Thoracic aorta (tissue), 2 donors: ENCODE data around the gene ESR2. TPM values are rescaled to one million over a fixed set of nuclear protein-coding genes. Genes with fewer than 3 reads are reported as not detected.
"Not testable (repeated sequence)": the region's sequence is repeated elsewhere in the genome, so short reads cannot be mapped to it uniquely, and the experiment has no call there.

Experiments used
- ATAC-seq: fragments of 150-250 bp; one replicate; pipeline ENCODE4 v1.8.0; 2017; ENCODE audit warnings: low read depth; ENCODE audit not compliant: insufficient number of reproducible peaks, low FRiP score
- DNase-seq: peaks from one replicate; pipeline ENCODE4 v3.0.0-alpha.2; 2020; ENCODE audit warnings: low spot score
- H3K27ac ChIP-seq, 2 donors: fragments of 200-600 bp; sonication (generic); 1 replicate in 1 of 2; 2 replicates in 1 of 2; pipeline ENCODE4 v1.5.1; 2016; ENCODE audit warnings: mild to moderate bottlenecking in 2 of 2, moderate library complexity in 2 of 2
- H3K27me3 ChIP-seq: fragments of 200-600 bp; sonication (generic); replicated peaks from 2 replicates; pipeline ENCODE4 v1.6.0; 2016; ENCODE audit warnings: mild to moderate bottlenecking; ENCODE audit not compliant: insufficient read depth
- H3K36me3 ChIP-seq: fragments of 200-600 bp; sonication (generic); one replicate; pipeline ENCODE4 v1.5.1; 2016
- H3K4me1 ChIP-seq, 2 donors: fragments of 200-600 bp; sonication (generic); 1 replicate in 1 of 2; 2 replicates in 1 of 2; pipeline versions ENCODE4 v1.5.1 to v1.6.0; 2016; ENCODE audit warnings: low read depth in 2 of 2, mild to moderate bottlenecking in 1 of 2; ENCODE audit not compliant: control insufficient read depth in 1 of 2
- H3K4me3 ChIP-seq: fragments of 200-600 bp; sonication (generic); 2 replicates; pipeline ENCODE4 v1.5.1; 2016; ENCODE audit warnings: mild to moderate bottlenecking
- H3K9me3 ChIP-seq: fragments of 200-600 bp; sonication (generic); 2 replicates; pipeline ENCODE4 v1.5.1; 2016
- total RNA-seq, 2 donors: library from RNA; depleted of rRNA; stranded (reverse); fragments of >200 nt; gene quantifications; one replicate each; pipeline versions ENCODE4 v1.1.0 to v1.2.3, GENCODE V29; 2016
- TF ChIP-seq, protein P1 (sequence below): fragments of 200-600 bp; sonication (generic); IDR thresholded peaks from one replicate; pipeline ENCODE4 v1.5.1; 2019; ENCODE audit warnings: antibody characterized with exemption

The ESR2 gene
- total RNA-seq, 2 donors from 2014 or later: 0.27 to 0.71 TPM

DNA sequence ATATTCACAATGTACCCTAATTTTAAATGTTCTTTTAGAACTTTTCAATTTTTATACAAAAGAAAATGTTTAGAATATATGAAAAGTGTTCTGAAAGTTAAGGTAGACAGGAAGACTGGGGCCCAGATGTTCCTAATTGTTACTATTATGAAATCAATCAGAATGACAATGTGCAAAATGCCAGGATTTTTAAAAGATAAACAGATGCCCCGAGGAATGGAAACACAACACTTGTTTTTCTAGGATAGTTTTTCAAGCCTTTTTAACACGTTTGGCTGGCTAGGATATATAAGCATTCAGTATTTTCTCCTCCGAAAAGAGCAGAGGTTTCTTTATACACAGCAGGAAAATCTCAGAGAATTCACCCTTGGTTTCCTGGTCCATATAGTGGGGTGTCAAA lies 106.8 kb downstream of the ESR2 start:
- Histone ChIP-seq H3K4me1 (no peaks in the 10 kb centered on the region), H3K4me3 (no peak overlapping the region), H3K36me3 (peaks cover 15% of the 10 kb centered on the region), H3K27ac (no peak overlapping the region), H3K27me3 (no peaks in the 10 kb centered on the region), H3K9me3 (no peaks in the 10 kb centered on the region)
- TF ChIP-seq, protein P1, sequence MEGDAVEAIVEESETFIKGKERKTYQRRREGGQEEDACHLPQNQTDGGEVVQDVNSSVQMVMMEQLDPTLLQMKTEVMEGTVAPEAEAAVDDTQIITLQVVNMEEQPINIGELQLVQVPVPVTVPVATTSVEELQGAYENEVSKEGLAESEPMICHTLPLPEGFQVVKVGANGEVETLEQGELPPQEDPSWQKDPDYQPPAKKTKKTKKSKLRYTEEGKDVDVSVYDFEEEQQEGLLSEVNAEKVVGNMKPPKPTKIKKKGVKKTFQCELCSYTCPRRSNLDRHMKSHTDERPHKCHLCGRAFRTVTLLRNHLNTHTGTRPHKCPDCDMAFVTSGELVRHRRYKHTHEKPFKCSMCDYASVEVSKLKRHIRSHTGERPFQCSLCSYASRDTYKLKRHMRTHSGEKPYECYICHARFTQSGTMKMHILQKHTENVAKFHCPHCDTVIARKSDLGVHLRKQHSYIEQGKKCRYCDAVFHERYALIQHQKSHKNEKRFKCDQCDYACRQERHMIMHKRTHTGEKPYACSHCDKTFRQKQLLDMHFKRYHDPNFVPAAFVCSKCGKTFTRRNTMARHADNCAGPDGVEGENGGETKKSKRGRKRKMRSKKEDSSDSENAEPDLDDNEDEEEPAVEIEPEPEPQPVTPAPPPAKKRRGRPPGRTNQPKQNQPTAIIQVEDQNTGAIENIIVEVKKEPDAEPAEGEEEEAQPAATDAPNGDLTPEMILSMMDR: no peak
- DNase-seq (no peak), ATAC-seq (no peak)

DNA sequence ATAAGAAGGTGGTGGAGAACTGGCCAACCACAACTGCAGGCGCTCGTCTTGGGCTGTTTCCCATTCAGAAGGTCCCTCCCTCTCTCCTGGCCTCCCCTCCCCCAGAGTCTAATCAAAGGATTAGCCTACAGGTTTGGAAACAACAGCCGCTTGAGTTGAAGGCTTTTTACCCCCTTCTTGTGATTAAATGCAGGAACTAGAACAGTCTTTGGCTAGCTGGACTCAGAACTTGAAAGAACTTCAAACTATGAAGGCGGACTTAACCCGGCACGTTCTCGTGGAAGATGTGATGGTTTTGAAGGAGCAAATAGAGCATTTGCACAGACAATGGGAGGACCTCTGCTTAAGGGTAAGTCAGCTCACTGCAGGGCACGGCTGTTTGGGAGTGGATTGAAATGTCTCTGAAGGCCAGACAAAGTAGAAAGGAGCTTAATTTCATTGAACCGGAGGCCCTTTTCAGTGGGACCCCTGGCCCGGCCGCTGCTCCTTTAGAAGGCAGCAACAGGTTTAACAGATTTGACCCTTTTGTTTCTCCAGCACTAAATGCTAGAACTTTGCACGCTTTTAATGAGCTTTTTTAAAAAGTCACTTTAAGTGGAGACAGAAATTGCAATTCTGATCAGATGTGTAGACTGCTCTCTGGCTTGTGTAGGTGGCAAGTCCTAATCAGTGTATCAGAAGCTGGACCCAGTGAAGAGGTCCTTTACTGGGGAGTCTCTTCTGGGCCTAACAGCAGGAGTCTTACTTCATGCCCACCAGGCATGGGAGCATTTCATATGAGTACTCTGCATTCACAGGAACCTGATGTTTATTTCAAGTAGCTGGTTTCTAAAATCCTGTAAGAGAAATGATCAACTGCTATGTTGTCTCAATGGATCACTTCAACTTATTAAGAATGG lies 107.7 kb downstream of the ESR2 start:
- TF ChIP-seq, protein P1: no peak
- Histone ChIP-seq H3K9me3 (no peaks in the 10 kb centered on the region), H3K27me3 (no peaks in the 10 kb centered on the region), H3K36me3 (peaks cover 15% of the 10 kb centered on the region), H3K27ac (no peak overlapping the region), H3K4me1 (no peaks in the 10 kb centered on the region), H3K4me3 (no peak overlapping the region)
- ATAC-seq (no peak), DNase-seq (no peak)

DNA sequence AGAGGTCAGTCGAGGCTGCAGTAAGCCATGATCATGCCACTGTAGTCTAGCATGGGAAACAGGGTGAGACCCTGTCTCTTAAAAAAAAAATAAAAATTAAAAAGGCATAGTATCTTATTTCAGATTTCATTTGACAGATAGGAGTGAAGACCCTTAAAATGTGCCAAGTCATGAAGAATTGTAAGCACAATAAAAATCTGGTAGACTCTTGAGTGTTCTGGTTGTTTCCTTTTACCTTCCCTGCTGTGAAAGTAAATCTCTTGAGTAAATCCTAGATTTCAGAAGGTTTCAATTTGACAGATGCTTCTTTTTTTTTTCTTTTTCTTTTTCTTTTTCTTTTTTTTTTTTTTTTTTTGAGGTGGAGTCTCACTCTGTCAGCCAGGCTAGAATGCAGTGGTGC lies 109.0 kb downstream of the ESR2 start:
- no peaks in the 10 kb centered on the region for H3K27me3 ChIP-seq
- DNase-seq: no peak
- ATAC-seq: no peak
- no peak overlapping the region for H3K27ac ChIP-seq
- H3K4me1 ChIP-seq: no peaks in the 10 kb centered on the region
- no peak overlapping the region for H3K4me3 ChIP-seq
- TF ChIP-seq, protein P1: no peak
- peaks cover 8% of the 10 kb centered on the region for H3K36me3 ChIP-seq
- no peaks in the 10 kb centered on the region for H3K9me3 ChIP-seq

DNA sequence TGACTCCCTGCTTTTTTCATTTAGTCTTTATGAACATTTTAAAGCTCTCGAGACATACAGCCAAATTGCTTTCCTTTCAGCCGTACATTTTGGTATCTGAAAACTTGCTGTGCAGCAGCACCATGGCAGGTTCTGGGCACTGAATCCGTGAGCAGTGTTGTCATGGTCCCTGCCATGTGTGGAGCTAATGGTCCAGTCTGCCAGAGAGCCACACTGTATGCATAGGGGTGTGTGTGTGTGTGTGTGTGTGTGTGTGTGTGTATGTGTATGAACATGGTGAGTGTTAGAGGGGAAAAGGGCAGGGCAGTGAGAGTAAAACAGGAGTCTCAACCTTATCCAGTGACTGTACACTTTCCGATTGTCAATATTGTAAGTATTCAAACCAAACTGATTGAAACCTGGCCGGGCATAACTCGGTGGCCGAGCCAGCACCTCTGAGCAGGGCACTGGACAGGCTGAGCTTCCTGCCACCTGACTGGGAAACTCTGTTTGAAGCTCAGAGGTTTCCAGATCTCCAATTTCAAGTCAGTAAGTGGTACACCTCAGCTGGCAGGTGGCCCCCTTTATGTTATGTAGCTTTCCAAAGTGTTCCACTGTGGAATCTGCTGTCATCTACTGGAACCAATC lies 110.0 kb downstream of the ESR2 start:
- TF ChIP-seq, protein P1: no peak
- Histone ChIP-seq H3K4me1 (no peaks in the 10 kb centered on the region), H3K27ac (no peak overlapping the region), H3K36me3 (peaks cover 7% of the 10 kb centered on the region), H3K27me3 (no peaks in the 10 kb centered on the region), H3K4me3 (no peak overlapping the region), H3K9me3 (no peaks in the 10 kb centered on the region)
- no peak for ATAC-seq
- no peak for DNase-seq

DNA sequence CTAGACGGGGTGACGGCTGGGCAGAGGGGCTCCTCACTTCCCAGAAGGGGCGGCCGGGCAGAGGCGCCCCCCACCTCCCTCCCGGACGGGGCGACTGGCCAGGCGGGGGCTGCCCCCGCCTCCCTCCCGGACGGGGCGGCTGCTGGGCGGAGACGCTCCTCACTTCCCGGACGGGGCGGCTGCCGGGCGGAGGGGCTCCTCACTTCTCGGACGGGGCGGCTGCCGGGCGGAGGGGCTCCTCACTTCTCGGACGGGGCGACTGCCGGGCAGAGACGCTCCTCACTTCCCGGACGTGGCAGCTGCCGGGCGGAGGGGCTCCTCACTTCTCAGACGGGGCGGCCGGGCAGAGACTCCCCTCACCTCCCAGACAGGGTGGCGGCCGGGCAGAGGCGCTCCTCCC lies 111.3 kb downstream of the ESR2 start:
- not testable (repeated sequence) for H3K4me1 ChIP-seq, H3K4me3 ChIP-seq, ATAC-seq, H3K27me3 ChIP-seq, H3K36me3 ChIP-seq, DNase-seq, H3K9me3 ChIP-seq, H3K27ac ChIP-seq
